ENCODE data around the gene TICRR.

TICRR gene

DNA sequence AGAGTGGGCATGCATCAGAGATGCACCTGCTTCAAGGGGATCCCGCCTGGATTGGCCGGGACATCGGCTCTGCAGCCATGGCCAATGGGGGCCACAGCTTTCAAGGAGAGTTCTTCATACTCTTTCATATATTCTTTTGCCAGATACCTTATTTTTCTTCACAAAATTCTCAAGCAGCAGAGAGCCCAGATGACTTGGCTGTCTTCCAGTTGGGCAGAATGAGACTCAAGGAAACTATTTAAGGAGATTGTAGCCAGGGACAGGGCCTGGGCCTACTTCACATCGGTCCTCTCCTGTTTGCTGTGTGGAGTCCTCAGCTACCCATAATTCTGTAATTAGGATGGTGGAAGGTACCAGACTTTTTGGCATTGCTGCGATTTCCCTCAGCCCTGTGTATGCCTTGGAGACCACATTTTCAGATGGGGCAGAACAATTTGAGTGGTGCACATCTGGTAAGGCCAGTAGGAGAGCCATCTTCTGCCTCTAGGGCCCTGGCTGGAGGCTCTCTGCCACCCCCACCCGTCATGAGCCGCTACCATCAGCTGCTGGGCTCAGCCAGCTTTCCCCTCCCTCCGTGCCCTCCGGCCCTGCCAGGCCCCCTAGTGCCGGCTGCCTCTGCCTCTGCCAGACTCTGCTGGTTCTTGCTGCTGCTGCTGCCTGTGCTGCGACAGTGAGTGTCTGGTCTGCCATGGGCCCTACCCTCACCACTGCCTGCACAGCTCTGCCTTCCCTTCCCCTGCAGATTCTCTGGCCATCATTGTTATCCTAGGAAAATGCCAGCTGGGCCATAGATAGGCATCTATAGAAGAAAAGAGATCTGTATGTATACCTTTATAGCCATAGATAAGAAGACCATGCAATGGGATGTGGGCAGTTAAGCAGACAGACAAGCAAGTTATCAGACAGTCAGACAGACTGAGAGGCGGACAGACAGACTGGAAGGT lies 97.2 kb downstream of the TICRR start:
- ChIA-PET CTCF (interaction anchor here (1.2 to 4.3 kb wide), 5 partner anchors 10 to 25 kb away, joined by 3 to 20 read pairs (median 4); no protein-coding TSS in a partner anchor), POLR2A (interaction anchor here (0.6 kb wide), 1 partner anchor 11 kb away, joined by 3 read pairs; no protein-coding TSS in a partner anchor)
- DNase-seq (ENCODE audit: low read depth, low spot score) = peak; percentile 24
- no peak overlapping the region for H3K4me3 ChIP-seq (ENCODE audit: low read depth, low read length)
- TF ChIP-seq, protein P1, sequence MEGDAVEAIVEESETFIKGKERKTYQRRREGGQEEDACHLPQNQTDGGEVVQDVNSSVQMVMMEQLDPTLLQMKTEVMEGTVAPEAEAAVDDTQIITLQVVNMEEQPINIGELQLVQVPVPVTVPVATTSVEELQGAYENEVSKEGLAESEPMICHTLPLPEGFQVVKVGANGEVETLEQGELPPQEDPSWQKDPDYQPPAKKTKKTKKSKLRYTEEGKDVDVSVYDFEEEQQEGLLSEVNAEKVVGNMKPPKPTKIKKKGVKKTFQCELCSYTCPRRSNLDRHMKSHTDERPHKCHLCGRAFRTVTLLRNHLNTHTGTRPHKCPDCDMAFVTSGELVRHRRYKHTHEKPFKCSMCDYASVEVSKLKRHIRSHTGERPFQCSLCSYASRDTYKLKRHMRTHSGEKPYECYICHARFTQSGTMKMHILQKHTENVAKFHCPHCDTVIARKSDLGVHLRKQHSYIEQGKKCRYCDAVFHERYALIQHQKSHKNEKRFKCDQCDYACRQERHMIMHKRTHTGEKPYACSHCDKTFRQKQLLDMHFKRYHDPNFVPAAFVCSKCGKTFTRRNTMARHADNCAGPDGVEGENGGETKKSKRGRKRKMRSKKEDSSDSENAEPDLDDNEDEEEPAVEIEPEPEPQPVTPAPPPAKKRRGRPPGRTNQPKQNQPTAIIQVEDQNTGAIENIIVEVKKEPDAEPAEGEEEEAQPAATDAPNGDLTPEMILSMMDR (IDR thresholded peaks at IDR 0.05; ENCODE audit: insufficient read depth, low read length, missing control alignments) = no peak

DNA sequence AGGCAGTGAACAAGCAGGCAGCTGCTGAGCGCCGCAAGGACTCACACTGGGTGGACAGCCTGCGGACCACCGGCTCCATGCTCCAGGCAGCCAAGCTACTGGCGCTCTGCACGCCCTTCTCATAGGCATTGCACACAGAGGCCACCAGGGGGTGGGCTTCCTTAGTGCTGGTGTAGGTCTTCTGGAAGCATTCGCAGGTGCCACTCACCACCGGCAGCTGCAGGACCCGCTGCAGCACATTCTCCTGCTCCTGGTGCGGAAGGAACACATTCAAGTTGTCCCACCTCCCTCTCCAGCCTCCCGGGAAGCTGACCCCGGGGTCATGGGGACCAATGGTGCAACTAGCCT lies 97.9 kb downstream of the TICRR start:
- ChIA-PET CTCF (interaction anchor here (0.9 to 4.3 kb wide), 6 partner anchors 10 to 27 kb away, joined by 3 to 20 read pairs (median 4); no protein-coding TSS in a partner anchor), POLR2A (no interaction called here)
- TF ChIP-seq, protein P1 (IDR thresholded peaks at IDR 0.05; ENCODE audit: insufficient read depth, low read length, missing control alignments) = peak; percentile 56
- no peak for DNase-seq (ENCODE audit: low read depth, low spot score)
- H3K4me3 ChIP-seq (ENCODE audit: low read depth, low read length) = no peak overlapping the region

DNA sequence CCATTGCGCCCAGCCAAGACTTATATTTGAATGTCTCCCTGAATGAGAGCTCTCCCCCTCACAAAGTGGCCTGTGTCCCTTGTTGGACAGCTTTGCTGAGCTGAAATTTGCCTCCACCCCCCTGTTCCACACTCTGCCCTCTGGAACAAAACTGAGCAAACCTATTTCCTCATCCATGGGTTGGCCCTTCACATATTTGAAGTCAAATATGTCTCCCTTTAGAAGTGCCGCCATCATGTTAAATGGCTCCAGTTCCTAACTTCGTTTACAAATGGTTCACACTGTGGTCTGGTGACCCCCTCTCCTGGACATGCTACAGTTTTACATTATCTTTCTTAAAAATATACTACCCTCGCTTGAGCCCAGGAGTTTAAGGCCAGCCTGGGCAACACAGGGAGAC lies 99.3 kb downstream of the TICRR start:
- DNase-seq (ENCODE audit: low read depth, low spot score) = no peak

DNA sequence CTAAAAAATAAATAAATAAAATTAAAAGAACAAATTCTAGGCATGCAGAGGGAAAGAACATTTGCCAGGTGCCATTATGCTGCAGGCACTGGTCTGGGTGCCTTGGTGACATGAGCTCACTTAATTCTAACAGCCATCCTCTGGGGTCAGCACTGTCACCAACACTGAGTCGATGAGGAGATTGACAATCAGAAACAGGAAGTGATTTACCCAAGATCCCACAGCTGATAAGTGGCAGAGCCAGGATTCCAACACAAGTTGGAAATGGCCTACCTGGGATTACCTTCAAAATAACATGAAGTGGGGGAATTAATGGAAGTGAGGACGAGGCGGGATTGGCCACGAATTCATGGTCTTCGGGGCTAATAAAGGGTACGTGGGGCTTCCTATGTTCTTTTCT lies 100.3 kb downstream of the TICRR start:
- ChIA-PET POLR2A (no interaction called here), CTCF (interaction anchor here (0.8 to 4.3 kb wide), 3 partner anchors 11 to 28 kb away, joined by 3 to 20 read pairs (median 4); no protein-coding TSS in a partner anchor)
- H3K4me3 ChIP-seq (ENCODE audit: low read depth, low read length) = no peak overlapping the region
- no peak for DNase-seq (ENCODE audit: low read depth, low spot score)
- TF ChIP-seq, protein P1 (IDR thresholded peaks at IDR 0.05; ENCODE audit: insufficient read depth, low read length, missing control alignments) = no peak

More for the DNA sequence above, 99.3 kb downstream of the TICRR start:
- H3K4me3 ChIP-seq (ENCODE audit: low read depth, low read length) = no peak overlapping the region
- TF ChIP-seq, protein P1 (IDR thresholded peaks at IDR 0.05; ENCODE audit: insufficient read depth, low read length, missing control alignments) = no peak
- CTCF ChIA-PET = interaction anchor here (1.1 to 4.3 kb wide), 4 partner anchors 12 to 29 kb away, joined by 5 to 20 read pairs (median 6); no protein-coding TSS in a partner anchor
- POLR2A ChIA-PET = no interaction called here

DNA sequence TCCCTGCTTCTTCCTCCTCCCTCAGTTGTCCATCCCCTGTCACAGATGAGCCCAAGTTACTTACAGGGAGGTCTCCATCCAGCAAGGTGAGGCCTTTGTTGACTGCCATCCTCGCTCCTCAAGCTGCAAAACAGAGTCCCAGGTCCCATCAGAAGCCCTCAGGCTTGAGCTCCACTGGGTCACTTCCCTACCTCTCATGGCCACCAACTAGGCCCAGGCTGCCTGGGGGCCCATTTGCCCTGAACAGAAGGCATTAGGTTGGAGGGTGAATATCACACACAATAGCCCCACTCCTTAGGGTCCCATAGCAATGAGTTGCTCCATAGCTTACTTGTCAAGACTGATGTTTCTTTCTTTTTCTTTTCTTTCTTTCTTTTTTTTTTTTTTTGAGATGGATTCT lies 102.1 kb downstream of the TICRR start:
- ChIA-PET CTCF (interaction anchor here (1.9 kb wide), 1 partner anchor 16 kb away, joined by 5 read pairs; no protein-coding TSS in a partner anchor), POLR2A (no interaction called here)
- no peak for DNase-seq (ENCODE audit: low read depth, low spot score)
- no peak overlapping the region for H3K4me3 ChIP-seq (ENCODE audit: low read depth, low read length)
- TF ChIP-seq, protein P1 (IDR thresholded peaks at IDR 0.05; ENCODE audit: insufficient read depth, low read length, missing control alignments) = no peak
